Measurements from ENCODE around the gene CHURC1. TPM values are rescaled to one million over a fixed set of nuclear protein-coding genes. Genes with fewer than 3 reads are reported as not detected.

The CHURC1 gene
- total and polyA plus RNA-seq, 2 experiments from 2014 or later = 42.0 to 218 TPM

DNA sequence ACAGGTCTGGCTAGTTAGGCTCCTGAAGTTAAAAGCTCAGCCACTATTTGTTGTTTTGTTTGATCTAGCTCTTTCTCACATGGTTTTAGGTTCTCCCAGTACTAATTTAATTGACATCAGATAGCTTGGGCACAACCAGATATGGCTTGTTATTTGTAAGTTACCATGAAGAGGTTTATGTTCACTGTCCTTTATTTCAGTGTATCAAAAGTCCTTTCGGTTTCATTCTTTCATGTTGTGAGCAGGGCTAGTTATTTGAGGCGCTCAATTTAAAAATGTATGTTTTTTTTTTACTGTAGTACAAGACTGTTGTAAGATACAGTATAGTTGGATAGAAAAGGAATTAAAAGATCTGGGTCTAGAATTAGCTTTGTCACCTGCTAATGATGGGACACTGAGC is 21.3 kb downstream of the CHURC1 start (continued):
- TF ChIP-seq, protein P1, sequence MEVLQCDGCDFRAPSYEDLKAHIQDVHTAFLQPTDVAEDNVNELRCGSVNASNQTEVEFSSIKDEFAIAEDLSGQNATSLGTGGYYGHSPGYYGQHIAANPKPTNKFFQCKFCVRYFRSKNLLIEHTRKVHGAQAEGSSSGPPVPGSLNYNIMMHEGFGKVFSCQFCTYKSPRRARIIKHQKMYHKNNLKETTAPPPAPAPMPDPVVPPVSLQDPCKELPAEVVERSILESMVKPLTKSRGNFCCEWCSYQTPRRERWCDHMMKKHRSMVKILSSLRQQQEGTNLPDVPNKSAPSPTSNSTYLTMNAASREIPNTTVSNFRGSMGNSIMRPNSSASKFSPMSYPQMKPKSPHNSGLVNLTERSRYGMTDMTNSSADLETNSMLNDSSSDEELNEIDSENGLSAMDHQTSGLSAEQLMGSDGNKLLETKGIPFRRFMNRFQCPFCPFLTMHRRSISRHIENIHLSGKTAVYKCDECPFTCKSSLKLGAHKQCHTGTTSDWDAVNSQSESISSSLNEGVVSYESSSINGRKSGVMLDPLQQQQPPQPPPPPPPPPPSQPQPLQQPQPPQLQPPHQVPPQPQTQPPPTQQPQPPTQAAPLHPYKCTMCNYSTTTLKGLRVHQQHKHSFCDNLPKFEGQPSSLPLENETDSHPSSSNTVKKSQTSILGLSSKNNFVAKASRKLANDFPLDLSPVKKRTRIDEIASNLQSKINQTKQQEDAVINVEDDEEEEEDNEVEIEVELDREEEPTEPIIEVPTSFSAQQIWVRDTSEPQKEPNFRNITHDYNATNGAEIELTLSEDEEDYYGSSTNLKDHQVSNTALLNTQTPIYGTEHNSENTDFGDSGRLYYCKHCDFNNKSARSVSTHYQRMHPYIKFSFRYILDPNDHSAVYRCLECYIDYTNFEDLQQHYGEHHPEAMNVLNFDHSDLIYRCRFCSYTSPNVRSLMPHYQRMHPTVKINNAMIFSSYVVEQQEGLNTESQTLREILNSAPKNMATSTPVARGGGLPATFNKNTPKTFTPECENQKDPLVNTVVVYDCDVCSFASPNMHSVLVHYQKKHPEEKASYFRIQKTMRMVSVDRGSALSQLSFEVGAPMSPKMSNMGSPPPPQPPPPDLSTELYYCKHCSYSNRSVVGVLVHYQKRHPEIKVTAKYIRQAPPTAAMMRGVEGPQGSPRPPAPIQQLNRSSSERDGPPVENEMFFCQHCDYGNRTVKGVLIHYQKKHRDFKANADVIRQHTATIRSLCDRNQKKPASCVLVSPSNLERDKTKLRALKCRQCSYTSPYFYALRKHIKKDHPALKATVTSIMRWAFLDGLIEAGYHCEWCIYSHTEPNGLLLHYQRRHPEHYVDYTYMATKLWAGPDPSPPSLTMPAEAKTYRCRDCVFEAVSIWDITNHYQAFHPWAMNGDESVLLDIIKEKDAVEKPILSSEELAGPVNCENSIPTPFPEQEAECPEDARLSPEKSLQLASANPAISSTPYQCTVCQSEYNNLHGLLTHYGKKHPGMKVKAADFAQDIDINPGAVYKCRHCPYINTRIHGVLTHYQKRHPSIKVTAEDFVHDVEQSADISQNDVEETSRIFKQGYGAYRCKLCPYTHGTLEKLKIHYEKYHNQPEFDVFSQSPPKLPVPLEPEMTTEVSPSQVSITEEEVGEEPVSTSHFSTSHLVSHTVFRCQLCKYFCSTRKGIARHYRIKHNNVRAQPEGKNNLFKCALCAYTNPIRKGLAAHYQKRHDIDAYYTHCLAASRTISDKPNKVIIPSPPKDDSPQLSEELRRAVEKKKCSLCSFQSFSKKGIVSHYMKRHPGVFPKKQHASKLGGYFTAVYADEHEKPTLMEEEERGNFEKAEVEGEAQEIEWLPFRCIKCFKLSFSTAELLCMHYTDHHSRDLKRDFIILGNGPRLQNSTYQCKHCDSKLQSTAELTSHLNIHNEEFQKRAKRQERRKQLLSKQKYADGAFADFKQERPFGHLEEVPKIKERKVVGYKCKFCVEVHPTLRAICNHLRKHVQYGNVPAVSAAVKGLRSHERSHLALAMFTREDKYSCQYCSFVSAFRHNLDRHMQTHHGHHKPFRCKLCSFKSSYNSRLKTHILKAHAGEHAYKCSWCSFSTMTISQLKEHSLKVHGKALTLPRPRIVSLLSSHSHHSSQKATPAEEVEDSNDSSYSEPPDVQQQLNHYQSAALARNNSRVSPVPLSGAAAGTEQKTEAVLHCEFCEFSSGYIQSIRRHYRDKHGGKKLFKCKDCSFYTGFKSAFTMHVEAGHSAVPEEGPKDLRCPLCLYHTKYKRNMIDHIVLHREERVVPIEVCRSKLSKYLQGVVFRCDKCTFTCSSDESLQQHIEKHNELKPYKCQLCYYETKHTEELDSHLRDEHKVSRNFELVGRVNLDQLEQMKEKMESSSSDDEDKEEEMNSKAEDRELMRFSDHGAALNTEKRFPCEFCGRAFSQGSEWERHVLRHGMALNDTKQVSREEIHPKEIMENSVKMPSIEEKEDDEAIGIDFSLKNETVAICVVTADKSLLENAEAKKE (CRISPR knock-in tag; IDR thresholded peaks at IDR 0.05) = no peak
- TF ChIP-seq, protein P2, sequence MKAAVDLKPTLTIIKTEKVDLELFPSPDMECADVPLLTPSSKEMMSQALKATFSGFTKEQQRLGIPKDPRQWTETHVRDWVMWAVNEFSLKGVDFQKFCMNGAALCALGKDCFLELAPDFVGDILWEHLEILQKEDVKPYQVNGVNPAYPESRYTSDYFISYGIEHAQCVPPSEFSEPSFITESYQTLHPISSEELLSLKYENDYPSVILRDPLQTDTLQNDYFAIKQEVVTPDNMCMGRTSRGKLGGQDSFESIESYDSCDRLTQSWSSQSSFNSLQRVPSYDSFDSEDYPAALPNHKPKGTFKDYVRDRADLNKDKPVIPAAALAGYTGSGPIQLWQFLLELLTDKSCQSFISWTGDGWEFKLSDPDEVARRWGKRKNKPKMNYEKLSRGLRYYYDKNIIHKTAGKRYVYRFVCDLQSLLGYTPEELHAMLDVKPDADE (IDR thresholded peaks at IDR 0.05) = no peak

DNA sequence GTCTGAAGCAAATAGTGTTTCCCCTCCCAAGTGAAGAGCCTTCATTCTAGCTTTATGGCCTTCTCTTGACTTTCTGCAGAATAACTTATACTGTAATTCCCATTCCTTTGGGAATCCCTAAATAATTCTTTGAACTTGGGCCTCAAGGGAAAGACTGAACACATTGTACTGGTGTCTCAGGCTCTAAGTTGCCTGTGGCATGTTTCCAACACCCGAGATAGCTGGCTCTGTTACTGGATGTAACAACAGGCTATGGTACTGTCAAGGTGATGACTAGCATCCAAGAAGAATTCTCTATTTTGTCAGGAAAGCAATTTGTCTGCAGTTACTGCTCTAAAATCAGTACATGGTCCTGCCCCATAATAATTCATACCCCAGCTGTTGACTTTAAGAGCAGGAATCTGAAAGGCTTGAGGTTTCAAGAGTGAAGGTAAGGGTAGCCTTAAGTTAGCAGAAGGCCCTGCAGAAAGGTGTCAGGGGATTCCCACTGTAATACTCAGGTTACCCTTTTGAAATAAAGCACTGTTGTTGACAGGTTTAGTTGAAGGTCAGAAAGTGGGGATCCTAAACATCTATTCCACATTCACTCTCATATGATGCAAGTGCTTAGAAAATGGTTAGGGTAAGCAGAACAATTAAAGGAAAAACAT is 23.0 kb downstream of the CHURC1 start:
- ATAC-seq (no peak), DNase-seq (ENCODE audit: low spot score) (no peak)
- no peak overlapping the region for H3K4me3 Mint-ChIP-seq
- peaks cover under 1% of the 10 kb centered on the region; the same call in 1 of the 3 replicates for H3K4me1 Mint-ChIP-seq
- H3F3A ChIP-seq (replicated peaks; ENCODE audit: low read depth) = no peaks in the 10 kb centered on the region
- H3K36me3 ChIP-seq (ENCODE audit: insufficient read depth) = peaks cover 15% of the 10 kb centered on the region; the same call in 1 of the 2 replicates
- H3K27ac Mint-ChIP-seq = no peak overlapping the region
- TF ChIP-seq NANOG (IDR thresholded peaks at IDR 0.05; ENCODE audit: borderline replicate concordance) (no peak), STAT1 (IDR thresholded peaks at IDR 0.05; ENCODE audit: unreplicated experiment) (no peak), POLR2AphosphoS5 (IDR thresholded peaks at IDR 0.05; ENCODE audit: low read depth) (no peak)
- peaks cover 3% of the 10 kb centered on the region for H3K27me3 Mint-ChIP-seq (ENCODE audit: insufficient read depth, low read depth, poor library complexity)
- peaks cover 5% of the 10 kb centered on the region; the same call in 1 of the 3 replicates for H3K36me3 Mint-ChIP-seq (ENCODE audit: low read depth)
- H3K79me2 ChIP-seq (replicated peaks; ENCODE audit: insufficient read depth) = no peaks in the 10 kb centered on the region
- H3K4me1 ChIP-seq (ENCODE audit: insufficient read depth) = 0 out of 2 replicates have a peak, but pooled peaks cover 1% of the 10 kb centered on the region
- H3K9me2 ChIP-seq (ENCODE audit: insufficient read depth) = no peaks in the 10 kb centered on the region
- no peaks in the 10 kb centered on the region for H3K27me3 ChIP-seq (ENCODE audit: insufficient read depth)
- H3K9me3 Mint-ChIP-seq = no peaks in the 10 kb centered on the region
- peaks cover 4% of the 10 kb centered on the region; the same call in 1 of the 2 replicates for H4K20me1 ChIP-seq (replicated peaks; ENCODE audit: insufficient read depth)
- no peak overlapping the region for H3K4me3 ChIP-seq
- no peak overlapping the region for H2AFZ ChIP-seq
- H3K4me2 ChIP-seq = no peak overlapping the region
- H3K27ac ChIP-seq (ENCODE audit: low read depth) = no peak overlapping the region
